Smooth muscle cell (in vitro differentiated cells): ENCODE results near the gene SMIM1. TPM values are rescaled to one million over a fixed set of nuclear protein-coding genes. Genes with fewer than 3 reads are reported as not detected.

Experiments used
- polyA plus RNA-seq: library from polyadenylated mRNA; unstranded; fragments of >200 nt; fragmentation: Nextera tagmentation; extraction: Ambion mirVana; gene quantifications from 2 replicates; pipeline ENCODE4 v1.2.1, GENCODE V29; 2016
- small RNA-seq: library from RNA; depleted of rRNA; stranded (forward); fragments of <200 nt; gene quantifications from one replicate; pipeline ENCODE3, GENCODE V24; 2014
- total RNA-seq: library from RNA; depleted of rRNA; stranded (reverse); fragments of >200 nt; gene quantifications from 2 replicates; pipeline ENCODE4 v1.2.3, GENCODE V29; 2014

Gene SMIM1
- total and polyA plus RNA-seq, 2 experiments from 2014 or later: 1.3 to 14.9 TPM

Small RNAs within 50 kb of the gene (small RNA-seq; reads per million reads assigned to genes)
- gene RF02197 (not detected), gene RN7SL574P (not detected)

Other genes starting within 250 kb of the SMIM1 start
- gene MEGF6, start 161.2 kb upstream of the SMIM1 start, total RNA-seq: 4.8 and 6.5 TPM in 2 replicates
- 12.8 and 18.6 TPM in 2 replicates for gene MEGF6, start 161.2 kb upstream of the SMIM1 start, polyA plus RNA-seq
- gene TPRG1L, start 147.7 kb upstream of the SMIM1 start, total RNA-seq: 20.7 and 21.7 TPM in 2 replicates
- 35.0 and 38.7 TPM in 2 replicates for gene TPRG1L, start 147.7 kb upstream of the SMIM1 start, polyA plus RNA-seq
- 14.2 and 17.2 TPM in 2 replicates for gene WRAP73, start 122.6 kb upstream of the SMIM1 start, total RNA-seq
- 20.8 and 21.5 TPM in 2 replicates for gene WRAP73, start 122.6 kb upstream of the SMIM1 start, polyA plus RNA-seq
- 0.04 and 0.22 TPM in 2 replicates for gene TP73, start 120.2 kb upstream of the SMIM1 start, total RNA-seq
- 0.50 TPM in 1 of 2 replicates, not detected in the other for gene TP73, start 120.2 kb upstream of the SMIM1 start, polyA plus RNA-seq
- not detected in 2 replicates for gene CCDC27, start 20.3 kb upstream of the SMIM1 start, total RNA-seq
- gene CCDC27, start 20.3 kb upstream of the SMIM1 start, polyA plus RNA-seq: not detected in 2 replicates
- 24.9 and 31.6 TPM in 2 replicates for gene LRRC47, start 23.7 kb downstream of the SMIM1 start, total RNA-seq
- gene LRRC47, start 23.7 kb downstream of the SMIM1 start, polyA plus RNA-seq: 37.3 and 38.0 TPM in 2 replicates
- 12.6 and 16.8 TPM in 2 replicates for gene CEP104, start 84.5 kb downstream of the SMIM1 start, total RNA-seq
- gene CEP104, start 84.5 kb downstream of the SMIM1 start, polyA plus RNA-seq: 25.4 and 30.9 TPM in 2 replicates
- gene DFFB, start 84.7 kb downstream of the SMIM1 start, total RNA-seq: 3.3 and 15.6 TPM in 2 replicates
- gene DFFB, start 84.7 kb downstream of the SMIM1 start, polyA plus RNA-seq: 4.5 and 5.7 TPM in 2 replicates
- 26.0 and 34.6 TPM in 2 replicates for gene C1orf174, start 127.5 kb downstream of the SMIM1 start, total RNA-seq
- gene C1orf174, start 127.5 kb downstream of the SMIM1 start, polyA plus RNA-seq: 29.3 and 32.5 TPM in 2 replicates